IMR-90 (cell line): ENCODE measurements around the gene BMP8B. TPM values are rescaled to one million over a fixed set of nuclear protein-coding genes. Genes with fewer than 3 reads are reported as not detected.
A peak's percentile ranks its signal among the peaks of the same experiment; 100 is the strongest.

ENCODE experiments used
- ATAC-seq: fragments of 200-7000 bp; cut with Tn5 transposase; 2 replicates; pipeline ENCODE4 v1.9.1; 2020; ENCODE audit warnings: low read depth, mild to moderate bottlenecking, moderate library complexity
- BruUV-seq: library from RNA; stranded (reverse); fragments of 400-500 nt; replicated peaks from 2 replicates; lab custom pipeline; 2021; lab: Mats Ljungman, UMichigan
- CTCF ChIA-PET: fragments of 300-600 bp; formaldehyde crosslinking; extraction: SDS; loops from one replicate; lab custom pipeline; 2021; ENCODE audit warnings: antibody characterized with exemption; lab: Yijun Ruan, JAX
- POLR2A ChIA-PET: fragments of 300-600 bp; sonication (Branson Sonifier 250); formaldehyde crosslinking; loops from one replicate; lab custom pipeline; 2022; ENCODE audit warnings: antibody characterized with exemption; ENCODE audit not compliant: unreplicated experiment; lab: Charles Lee
- DNase-seq: peaks from one replicate; pipeline ENCODE4 v3.0.0; 2013
- H2AFZ ChIP-seq: replicated peaks from 2 replicates; pipeline ENCODE3; 2013; ENCODE audit warnings: low read length, mild to moderate bottlenecking; ENCODE audit not compliant: poor library complexity
- H2AK5ac ChIP-seq: 2 replicates; pipeline ENCODE4 v1.6.1; 2013; ENCODE audit warnings: low read depth, low read length, inconsistent platforms
- H2AK9ac ChIP-seq: replicated peaks from 2 replicates; pipeline ENCODE3; 2013; ENCODE audit warnings: mild to moderate bottlenecking, low read depth, low read length, moderate library complexity; ENCODE audit not compliant: poor library complexity
- H2BK120ac ChIP-seq: 2 replicates; pipeline ENCODE4 v1.6.1; 2013; ENCODE audit warnings: low read depth, low read length, inconsistent platforms
- H2BK15ac ChIP-seq: 3 replicates; pipeline ENCODE4 v1.6.1; 2013; ENCODE audit warnings: low read depth, low read length, inconsistent platforms
- H2BK20ac ChIP-seq: 2 replicates; pipeline ENCODE4 v1.6.1; 2013; ENCODE audit warnings: low read depth, mild to moderate bottlenecking, inconsistent platforms, low read length, moderate library complexity
- H2BK5ac ChIP-seq: 2 replicates; pipeline ENCODE4 v1.6.1; 2013; ENCODE audit warnings: mild to moderate bottlenecking, low read depth, low read length, inconsistent platforms; ENCODE audit not compliant: poor library complexity, severe bottlenecking
- H3K14ac ChIP-seq: replicated peaks from 2 replicates; pipeline ENCODE4 v1.6.1; 2013; ENCODE audit warnings: low read depth, low read length, inconsistent platforms
- H3K18ac ChIP-seq: 2 replicates; pipeline ENCODE4 v1.6.1; 2013; ENCODE audit warnings: low read depth, low read length, control low read depth
- H3K23ac ChIP-seq: 2 replicates; pipeline ENCODE4 v1.6.1; 2013; ENCODE audit warnings: low read depth, low read length, inconsistent platforms
- H3K27ac ChIP-seq: 2 replicates; pipeline ENCODE4 v1.5.1; 2013; ENCODE audit warnings: mild to moderate bottlenecking, control low read depth, low read length; ENCODE audit not compliant: insufficient read depth
- H3K27me3 ChIP-seq: 2 replicates; pipeline ENCODE4 v1.6.1; 2013; ENCODE audit warnings: low read length; ENCODE audit not compliant: control insufficient read depth, insufficient read depth
- H3K36me3 ChIP-seq: 2 replicates; pipeline ENCODE4 v1.6.1; 2013; ENCODE audit warnings: low read length, mixed read lengths; ENCODE audit not compliant: control insufficient read depth, insufficient read depth
- H3K4ac ChIP-seq: 2 replicates; pipeline ENCODE4 v1.6.1; 2013; ENCODE audit warnings: low read depth, low read length, inconsistent platforms
- H3K4me1 ChIP-seq: 2 replicates; pipeline ENCODE4 v1.6.1; 2013; ENCODE audit warnings: low read length, mixed read lengths; ENCODE audit not compliant: control insufficient read depth, insufficient read depth
- H3K4me2 ChIP-seq: 2 replicates; pipeline ENCODE4 v1.6.1; 2013; ENCODE audit warnings: low read depth, mild to moderate bottlenecking, control low read depth, low read length, moderate library complexity
- H3K4me3 ChIP-seq: 2 replicates; pipeline ENCODE4 v1.5.1; 2013; ENCODE audit warnings: low read depth, mild to moderate bottlenecking, control low read depth, low read length, moderate library complexity; ENCODE audit not compliant: insufficient read depth
- H3K56ac ChIP-seq: 2 replicates; pipeline ENCODE4 v1.6.1; 2013; ENCODE audit warnings: low read length, inconsistent platforms; ENCODE audit not compliant: insufficient read depth; ENCODE audit errors: extremely low read depth
- H3K79me1 ChIP-seq, 2 experiments: 2 replicates each; pipeline ENCODE4 v1.6.1; 2013; ENCODE audit warnings: low read length in 2 of 2, inconsistent platforms in 1 of 2, low read depth in 1 of 2
- H3K9ac ChIP-seq: 2 replicates; pipeline ENCODE4 v1.6.1; 2013; ENCODE audit warnings: low read depth, low read length, control low read depth
- H3K9me1 ChIP-seq: 2 replicates; pipeline ENCODE4 v1.6.1; 2013; ENCODE audit warnings: low read length, inconsistent platforms; ENCODE audit not compliant: insufficient read depth
- H3K9me3 ChIP-seq: 2 replicates; pipeline ENCODE4 v1.6.1; 2013; ENCODE audit warnings: low read length; ENCODE audit not compliant: control insufficient read depth, insufficient read depth
- H4K20me1 ChIP-seq: 2 replicates; pipeline ENCODE4 v1.6.1; 2013; ENCODE audit warnings: low read length, inconsistent platforms; ENCODE audit not compliant: insufficient read depth
- H4K5ac ChIP-seq: 2 replicates; pipeline ENCODE4 v1.6.1; 2013; ENCODE audit warnings: mild to moderate bottlenecking, low read depth, low read length, control low read depth
- H4K8ac ChIP-seq, 2 experiments: 2 replicates each; pipeline ENCODE4 v1.6.1; 2013; ENCODE audit warnings: low read depth in 2 of 2, low read length in 2 of 2, control low read depth in 1 of 2, inconsistent platforms in 1 of 2
- H4K91ac ChIP-seq: 2 replicates; pipeline ENCODE4 v1.6.1; 2013; ENCODE audit warnings: low read depth, low read length, inconsistent platforms; ENCODE audit not compliant: insufficient read depth
- CTCF ChIP-seq: conservative IDR thresholded peaks from 2 replicates; pipeline ENCODE4 v1.5.1; 2012; ENCODE audit warnings: mild to moderate bottlenecking, low read depth, low read length, improper control_type of control experiment
- MXI1 ChIP-seq: IDR thresholded peaks from 2 replicates; pipeline ENCODE4 v1.6.1; 2012; ENCODE audit warnings: low read depth, mild to moderate bottlenecking, low read length, moderate library complexity, borderline replicate concordance
- WGBS, 2 experiments: methylation state at CpG; one replicate each; pipeline versions ENCODE4 v1.1.5 to v1.1.7; 2013; ENCODE audit warnings: missing lambda C conversion rate in 2 of 2; ENCODE audit not compliant: insufficient read length in 1 of 2; ENCODE audit errors: extremely low coverage in 2 of 2; 5-methylcytosine and 5-hydroxymethylcytosine counted together
- dilution Hi-C: fragments of 300-500 bp; cut with HindIII; formaldehyde crosslinking; loops from one replicate; pipeline ENCODE4 v1.14.3; 2018; ENCODE audit warnings: low sequenced_read_pairs; ENCODE audit not compliant: unreplicated experiment
- in situ Hi-C: fragments of 300-500 bp; cut with MboI; formaldehyde crosslinking; loops from 3 replicates; pipeline ENCODE4 v1.14.3; 2019; ENCODE audit warnings: low sequenced_read_pairs, inconsistent platforms, mixed read lengths
- intact Hi-C: fragments of 100-400 bp; cut with micrococcal nuclease; formaldehyde crosslinking; loops from 2 replicates; pipeline ENCODE4 v1.10.0; 2022
- polyA plus RNA-seq, 3 experiments: library from polyadenylated mRNA; depleted of rRNA; stranded (reverse); fragments of >200 nt; gene quantifications; 2 replicates each; pipeline ENCODE4 v1.2.3, GENCODE V29; 2012; ENCODE audit warnings: low replicate concordance in 1 of 3
- total RNA-seq: library from RNA; depleted of rRNA; stranded (reverse); fragments of >200 nt; gene quantifications from 2 replicates; pipeline ENCODE4 v1.2.3, GENCODE V29; 2012

Gene BMP8B
- total and polyA plus RNA-seq, 2 of the 4 experiments (the other 2 are of a cell fraction) = not detected

DNA sequence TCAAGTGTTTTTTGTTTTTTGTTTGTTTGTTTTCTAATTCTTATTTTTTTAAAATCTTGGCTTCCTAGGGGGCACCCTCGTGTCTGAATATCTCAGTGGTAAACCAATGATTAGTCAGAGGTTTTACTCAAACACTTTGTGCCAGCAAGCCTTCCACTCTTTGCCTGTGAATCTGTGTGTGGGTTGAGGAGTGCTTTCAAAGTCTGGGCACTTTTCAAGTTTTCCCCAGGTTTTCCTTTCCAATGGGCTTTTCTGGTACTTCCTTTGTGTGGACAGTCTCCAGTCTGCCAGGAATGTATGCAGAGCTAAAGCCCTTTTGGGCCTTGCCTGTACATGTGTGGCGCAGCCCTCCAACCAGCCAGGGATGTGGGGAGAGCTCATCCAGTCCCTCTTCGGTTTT lies 59.6 kb downstream of the BMP8B start:
- WGBS, 2 experiments = 86% methylated on average over 1 of the region's 3 CpGs; no CpG with 5 or more reads in 1 of the 2 experiments
- no peak; the same call in 1 of the 2 replicates for ATAC-seq
- Histone ChIP-seq H3K56ac (no peak overlapping the region), H2BK5ac (no peak overlapping the region), H3K18ac (no peak overlapping the region), H3K9ac (no peak overlapping the region), H3K79me1 (no peaks in the 10 kb centered on the region), H3K4ac (no peak overlapping the region), H3K14ac (no peak overlapping the region), H2AFZ (no peak overlapping the region), H3K9me1 (no peaks in the 10 kb centered on the region), H2BK120ac (no peak overlapping the region), H3K9me3 (no peaks in the 10 kb centered on the region), H3K27me3 (peaks cover 56% of the 10 kb centered on the region), H4K8ac (no peak overlapping the region), H4K91ac (no peak overlapping the region), H3K23ac (no peak overlapping the region), H2AK9ac (no peak overlapping the region), H3K36me3 (no peaks in the 10 kb centered on the region), H3K4me3 (no peak overlapping the region), H2BK20ac (no peak overlapping the region), H2BK15ac (no peak overlapping the region), H3K27ac (no peak overlapping the region), H4K20me1 (no peaks in the 10 kb centered on the region), H2AK5ac (no peak overlapping the region), H3K4me1 (no peaks in the 10 kb centered on the region), H3K4me2 (no peak overlapping the region), H4K5ac (no peak overlapping the region)
- CTCF ChIA-PET = interaction anchor here (0.7 kb wide), 1 partner anchor 71 kb away, joined by 3 read pairs; no protein-coding TSS in a partner anchor
- dilution Hi-C loops (no loop called here), intact Hi-C loops (no loop called here), in situ Hi-C loops (no loop called here)
- TF ChIP-seq CTCF (0 out of 2 replicates have a peak, but pooled peaks have one; percentile 7), MXI1 (no peak)
- no TSS peak for BruUV-seq
- POLR2A ChIA-PET = no interaction called here
- peak; percentile 9 for DNase-seq
